GM19324 (cell line): ENCODE data around the gene ITIH4.

ENCODE experiments used
- ATAC-seq: cut with Tn5 transposase; IDR thresholded peaks from one replicate; pipeline ENCODE4 v1.9.1; 2021; ENCODE audit warnings: mild to moderate bottlenecking, moderate library complexity; ENCODE audit not compliant: unreplicated experiment, low FRiP score

Gene ITIH4

GRCh38 chr3:52834871-52835501 lies 4.5 kb upstream of the ITIH4 start, which contains the start of gene MUSTN1:
Gene MUSTN1, minus strand, starts transcription at chr3:52835019. Its CDS starts 71 bp downstream, at chr3:52834948.
- no peak for ATAC-seq

GRCh38 chr3:52833202-52833601 lies 2.7 kb upstream of the ITIH4 start:
- no peak for ATAC-seq

- ATAC-seq: no peak
These were observed 1.2 kb upstream of the ITIH4 start for GRCh38 chr3:52831500-52832301.

GRCh38 chr3:52829906-52830463 lies 487 bp downstream of the ITIH4 start:
- ATAC-seq: no peak

- no peak for ATAC-seq
These were observed 990 bp downstream of the ITIH4 start for GRCh38 chr3:52829482-52829881.

GRCh38 chr3:52827866-52828376 lies 2.6 kb downstream of the ITIH4 start:
- ATAC-seq: no peak

- ATAC-seq: no peak
These were observed 3.0 kb downstream of the ITIH4 start for GRCh38 chr3:52827441-52827840.

- ATAC-seq: no peak
These were observed 6.4 kb downstream of the ITIH4 start for GRCh38 chr3:52824037-52824436.

GRCh38 chr3:52822363-52822762 lies 8.1 kb downstream of the ITIH4 start:
- ATAC-seq: no peak

GRCh38 chr3:52820736-52821135 lies 9.7 kb downstream of the ITIH4 start:
- no peak for ATAC-seq

GRCh38 chr3:52819936-52820335 lies 10.5 kb downstream of the ITIH4 start:
- no peak for ATAC-seq

- ATAC-seq: no peak
These were observed 12.6 kb downstream of the ITIH4 start for GRCh38 chr3:52817860-52818259.

GRCh38 chr3:52817221-52817620 lies 13.3 kb downstream of the ITIH4 start:
- ATAC-seq: no peak

GRCh38 chr3:52816654-52817053 lies 13.8 kb downstream of the ITIH4 start:
- ATAC-seq: no peak

- ATAC-seq: no peak
These were observed 14.3 kb downstream of the ITIH4 start for GRCh38 chr3:52816199-52816598.

GRCh38 chr3:52813810-52814209 lies 16.7 kb downstream of the ITIH4 start:
- no peak for ATAC-seq

GRCh38 chr3:52811452-52812011 lies 18.9 kb downstream of the ITIH4 start:
- no peak for ATAC-seq

GRCh38 chr3:52810923-52811322 lies 19.5 kb downstream of the ITIH4 start:
- ATAC-seq: no peak

GRCh38 chr3:52809662-52810377 lies 20.7 kb downstream of the ITIH4 start:
- no peak for ATAC-seq

GRCh38 chr3:52809149-52809548 lies 21.3 kb downstream of the ITIH4 start:
- ATAC-seq: no peak
